ENCODE data around the gene SLC25A39. TPM values are rescaled to one million over a fixed set of nuclear protein-coding genes. Genes with fewer than 3 reads are reported as not detected.
A peak's percentile ranks its signal among the peaks of the same experiment; 100 is the strongest.

The SLC25A39 gene
- total and polyA plus RNA-seq, 2 of the 13 experiments (the other 11 are each of a cell fraction or from before 2014, with no cell fraction given) = 144 to 151 TPM

- TF ChIP-seq IRF1 (CRISPR knock-in tag; IDR thresholded peaks at IDR 0.05; ENCODE audit: low read depth) (no peak), ZNF510 (CRISPR knock-in tag; IDR thresholded peaks at IDR 0.05; ENCODE audit: low read depth) (no peak), ZNF766 (CRISPR knock-in tag; IDR thresholded peaks at IDR 0.05; ENCODE audit: borderline replicate concordance) (no peak), GABPA (IDR thresholded peaks at IDR 0.05; ENCODE audit: low read depth, low read length) (no peak), GABPA (CRISPR knock-in tag; IDR thresholded peaks at IDR 0.05; ENCODE audit: low read depth) (no peak), ZNF556 (CRISPR knock-in tag; IDR thresholded peaks at IDR 0.05; ENCODE audit: borderline replicate concordance) (no peak), KAT8 (CRISPR knock-in tag; IDR thresholded peaks at IDR 0.05) (no peak), ZNF280D (CRISPR knock-in tag; IDR thresholded peaks at IDR 0.05) (no peak; the same call in 1 of the 2 replicates), USF2 (IDR thresholded peaks at IDR 0.05; ENCODE audit: low read depth, low read length) (no peak), USF2 (CRISPR knock-in tag; IDR thresholded peaks at IDR 0.05; ENCODE audit: borderline replicate concordance) (0 out of 2 replicates have a peak, but pooled peaks have one; percentile 46), TBX2 (CRISPR knock-in tag; IDR thresholded peaks at IDR 0.05; ENCODE audit: borderline replicate concordance) (no peak; the same call in 1 of the 2 replicates), ZSCAN20 (CRISPR knock-in tag; IDR thresholded peaks at IDR 0.05; ENCODE audit: borderline replicate concordance) (no peak), ZNF891 (CRISPR knock-in tag; IDR thresholded peaks at IDR 0.05) (peak; percentile 58; the same call in 1 of the 2 replicates), MAZ (IDR thresholded peaks at IDR 0.05; ENCODE audit: borderline replicate concordance, low read depth, low read length) (no peak), MAZ (CRISPR knock-in tag; IDR thresholded peaks at IDR 0.05; ENCODE audit: low read depth) (no peak), PATZ1 (CRISPR knock-in tag; IDR thresholded peaks at IDR 0.05) (peak; percentile 58), U2AF1 (optimal IDR thresholded peaks at IDR 0.05; ENCODE audit: low read depth, low read length) (no peak), ZBTB7B (CRISPR knock-in tag; IDR thresholded peaks at IDR 0.05) (no peak; the same call in 1 of the 2 replicates), RNF2 (conservative IDR thresholded peaks at IDR 0.05; ENCODE audit: low read depth) (no peak), ZNF101 (CRISPR knock-in tag; IDR thresholded peaks at IDR 0.05; ENCODE audit: borderline replicate concordance, low read depth) (no peak), ELF3 (CRISPR knock-in tag; IDR thresholded peaks at IDR 0.05) (no peak), ZNF546 (CRISPR knock-in tag; conservative IDR thresholded peaks at IDR 0.05) (no peak), SP4 (CRISPR knock-in tag; IDR thresholded peaks at IDR 0.05) (no peak), GATA4 (IDR thresholded peaks at IDR 0.05; ENCODE audit: borderline replicate concordance, low read depth) (no peak)
These were observed 492 bp downstream of the SLC25A39 start (continued) for GRCh38 chr17:44324092-44324570.
